Effector memory CD8-positive, alpha-beta T cell (primary cell): ENCODE data around the gene MAPK4.
"Not testable (repeated sequence)": the region's sequence is repeated elsewhere in the genome, so short reads cannot be mapped to it uniquely, and the experiment has no call there.

Experiments
- ATAC-seq: fragments of 150-1000 bp; cut with Tn5 transposase; replicated peaks from 2 replicates; pipeline ENCODE4 v1.10.0; 2021; ENCODE audit warnings: mild to moderate bottlenecking, moderate library complexity
- DNase-seq, 3 experiments: peaks; one replicate each; pipeline ENCODE4 v3.0.0; 2021
- H3K27ac Mint-ChIP-seq, 2 donors: one replicate each; pipeline ENCODE4 v1.8.0; 2022; ENCODE audit warnings: mild to moderate bottlenecking in 2 of 2, mixed read lengths in 2 of 2, moderate library complexity in 2 of 2
- H3K27me3 Mint-ChIP-seq, 2 donors: one replicate each; pipeline ENCODE4 v1.8.0; 2022; ENCODE audit warnings: mixed read lengths in 2 of 2
- H3K36me3 Mint-ChIP-seq: one replicate; pipeline ENCODE4 v1.8.0; 2022; ENCODE audit warnings: mild to moderate bottlenecking, moderate library complexity, mixed read lengths; ENCODE audit not compliant: insufficient read depth
- H3K4me1 Mint-ChIP-seq, 2 donors: one replicate each; pipeline ENCODE4 v1.8.0; 2022; ENCODE audit warnings: low read depth in 2 of 2, mixed read lengths in 2 of 2
- H3K4me3 Mint-ChIP-seq, 2 donors: one replicate each; pipeline ENCODE4 v1.8.0; 2022; ENCODE audit warnings: mild to moderate bottlenecking in 2 of 2, mixed read lengths in 2 of 2, moderate library complexity in 2 of 2
- H3K9me3 Mint-ChIP-seq, 2 donors: one replicate each; pipeline ENCODE4 v1.8.0; 2022; ENCODE audit warnings: mixed read lengths in 2 of 2

The MAPK4 gene

GRCh38 chr18:50558948-50559751 is 737 bp upstream of the MAPK4 start:
- peaks cover 7 to 8% of the 10 kb centered on the region in 2 donors for H3K9me3 Mint-ChIP-seq
- H3K27ac Mint-ChIP-seq, result no peak overlapping the region
- no peak for DNase-seq
- no peak for ATAC-seq
- peaks cover 3% of the 10 kb centered on the region for H3K36me3 Mint-ChIP-seq
- H3K4me3 Mint-ChIP-seq, result peak overlapping the region; percentile 22 to 35
- H3K4me1 Mint-ChIP-seq, result no peaks in the 10 kb centered on the region
- peaks cover 70 to 85% of the 10 kb centered on the region in 2 donors for H3K27me3 Mint-ChIP-seq

- H3K4me3 Mint-ChIP-seq, result peak overlapping the region; percentile 47 to 53
- H3K27ac Mint-ChIP-seq, result no peak overlapping the region
- no peaks in the 10 kb centered on the region for H3K4me1 Mint-ChIP-seq
These were observed 1.1 kb downstream of the MAPK4 start for GRCh38 chr18:50560681-50561629.

GRCh38 chr18:50562258-50562657 is 2.4 kb downstream of the MAPK4 start:
- not testable (repeated sequence) for ATAC-seq, H3K9me3 Mint-ChIP-seq, H3K27ac Mint-ChIP-seq, H3K36me3 Mint-ChIP-seq, H3K4me3 Mint-ChIP-seq, DNase-seq, H3K4me1 Mint-ChIP-seq
- peaks cover 53 to 75% of the 10 kb centered on the region in 2 donors for H3K27me3 Mint-ChIP-seq

More at GRCh38 chr18:50560681-50561629, 1.1 kb downstream of the MAPK4 start:
- Mint-ChIP-seq H3K9me3 (peaks cover 3% of the 10 kb centered on the region in 2 donors), H3K27me3 (peaks cover 56 to 79% of the 10 kb centered on the region in 2 donors), H3K36me3 (peaks cover 3% of the 10 kb centered on the region)
- ATAC-seq (no peak), DNase-seq (no peak)

- Mint-ChIP-seq H3K36me3 (peaks cover 3% of the 10 kb centered on the region), H3K27me3 (peaks cover 51 to 71% of the 10 kb centered on the region in 2 donors)
These were observed 2.8 kb downstream of the MAPK4 start for GRCh38 chr18:50562686-50563085.

GRCh38 chr18:50563376-50563775 is 3.5 kb downstream of the MAPK4 start:
- DNase-seq, result no peak
- no peaks in the 10 kb centered on the region for H3K9me3 Mint-ChIP-seq
- H3K4me3 Mint-ChIP-seq, result no peak overlapping the region
- no peak overlapping the region for H3K27ac Mint-ChIP-seq
- peaks cover 46 to 64% of the 10 kb centered on the region in 2 donors for H3K27me3 Mint-ChIP-seq
- no peaks in the 10 kb centered on the region for H3K4me1 Mint-ChIP-seq
- peaks cover 3% of the 10 kb centered on the region for H3K36me3 Mint-ChIP-seq
- ATAC-seq, result no peak

More at GRCh38 chr18:50562686-50563085, 2.8 kb downstream of the MAPK4 start:
- no peaks in the 10 kb centered on the region for H3K4me1 Mint-ChIP-seq
- H3K9me3 Mint-ChIP-seq, result no peaks in the 10 kb centered on the region
- no peak overlapping the region for H3K4me3 Mint-ChIP-seq
- DNase-seq, result no peak
- no peak for ATAC-seq
- H3K27ac Mint-ChIP-seq, result no peak overlapping the region

- DNase-seq (no peak), ATAC-seq (no peak)
- H3K9me3 Mint-ChIP-seq, result peaks cover 0 to 4% of the 10 kb centered on the region in 2 donors
- H3K27me3 Mint-ChIP-seq, result peaks cover 20 to 26% of the 10 kb centered on the region in 2 donors
- H3K4me1 Mint-ChIP-seq, result no peaks in the 10 kb centered on the region
- no peak overlapping the region for H3K27ac Mint-ChIP-seq
- H3K4me3 Mint-ChIP-seq, result no peak overlapping the region
- no peaks in the 10 kb centered on the region for H3K36me3 Mint-ChIP-seq
These were observed 10.0 kb downstream of the MAPK4 start for GRCh38 chr18:50569930-50570329.

GRCh38 chr18:50571606-50572005 is 11.7 kb downstream of the MAPK4 start:
- Mint-ChIP-seq H3K9me3 (peaks cover 0 to 4% of the 10 kb centered on the region in 2 donors), H3K27ac (no peak overlapping the region), H3K4me3 (no peak overlapping the region), H3K27me3 (peaks cover 14 to 16% of the 10 kb centered on the region in 2 donors), H3K36me3 (no peaks in the 10 kb centered on the region), H3K4me1 (no peaks in the 10 kb centered on the region)
- no peak for DNase-seq
- ATAC-seq, result no peak

GRCh38 chr18:50573196-50573595 is 13.3 kb downstream of the MAPK4 start:
- not testable (repeated sequence) for DNase-seq, H3K4me1 Mint-ChIP-seq, ATAC-seq, H3K36me3 Mint-ChIP-seq, H3K4me3 Mint-ChIP-seq, H3K9me3 Mint-ChIP-seq, H3K27ac Mint-ChIP-seq
- peaks cover 14 to 18% of the 10 kb centered on the region in 2 donors for H3K27me3 Mint-ChIP-seq

- Mint-ChIP-seq H3K36me3 (no peaks in the 10 kb centered on the region), H3K27ac (no peak overlapping the region), H3K4me1 (no peaks in the 10 kb centered on the region), H3K9me3 (peaks cover 0 to 2% of the 10 kb centered on the region in 2 donors), H3K4me3 (no peak overlapping the region), H3K27me3 (peaks cover 9 to 23% of the 10 kb centered on the region in 2 donors)
- ATAC-seq (no peak), DNase-seq (no peak)
These were observed 13.8 kb downstream of the MAPK4 start for GRCh38 chr18:50573679-50574078.

- DNase-seq (no peak), ATAC-seq (no peak)
- H3K9me3 Mint-ChIP-seq, result peaks cover 0 to 2% of the 10 kb centered on the region in 2 donors
- H3K27me3 Mint-ChIP-seq, result peaks cover 5 to 35% of the 10 kb centered on the region in 2 donors
- no peak overlapping the region for H3K4me3 Mint-ChIP-seq
- H3K4me1 Mint-ChIP-seq, result no peaks in the 10 kb centered on the region
- no peaks in the 10 kb centered on the region for H3K36me3 Mint-ChIP-seq
- H3K27ac Mint-ChIP-seq, result no peak overlapping the region
These were observed 18.1 kb downstream of the MAPK4 start for GRCh38 chr18:50578030-50578429.

GRCh38 chr18:50578651-50579050 is 18.8 kb downstream of the MAPK4 start:
- Mint-ChIP-seq H3K4me1 (no peaks in the 10 kb centered on the region), H3K27ac (no peak overlapping the region), H3K27me3 (peaks cover 7 to 35% of the 10 kb centered on the region in 2 donors), H3K9me3 (peaks cover 0 to 2% of the 10 kb centered on the region in 2 donors), H3K36me3 (no peaks in the 10 kb centered on the region), H3K4me3 (no peak overlapping the region)
- ATAC-seq, result no peak
- DNase-seq, result no peak

GRCh38 chr18:50579061-50579774 is 19.3 kb downstream of the MAPK4 start:
- ATAC-seq, result no peak
- Mint-ChIP-seq H3K27me3 (peaks cover 7 to 35% of the 10 kb centered on the region in 2 donors), H3K4me3 (no peak overlapping the region), H3K9me3 (peaks cover 0 to 2% of the 10 kb centered on the region in 2 donors), H3K36me3 (no peaks in the 10 kb centered on the region), H3K27ac (no peak overlapping the region), H3K4me1 (no peaks in the 10 kb centered on the region)
- DNase-seq, result no peak

- DNase-seq, result no peak
- H3K27ac Mint-ChIP-seq, result no peak overlapping the region
- H3K9me3 Mint-ChIP-seq, result peaks cover 0 to 2% of the 10 kb centered on the region in 2 donors
- no peak for ATAC-seq
- H3K27me3 Mint-ChIP-seq, result peaks cover 15 to 42% of the 10 kb centered on the region in 2 donors
- H3K4me3 Mint-ChIP-seq, result no peak overlapping the region
- no peaks in the 10 kb centered on the region for H3K4me1 Mint-ChIP-seq
- H3K36me3 Mint-ChIP-seq, result no peaks in the 10 kb centered on the region
These were observed 21.6 kb downstream of the MAPK4 start for GRCh38 chr18:50581517-50581916.
